Spleen (tissue), 11 donors: Measurements from ENCODE around the gene GAB2. TPM values are rescaled to one million over a fixed set of nuclear protein-coding genes. Genes with fewer than 3 reads are reported as not detected.
"Not testable (repeated sequence)": the region's sequence is repeated elsewhere in the genome, so short reads cannot be mapped to it uniquely, and the experiment has no call there.

ENCODE experiments used
- DNase-seq: peaks from one replicate; pipeline ENCODE4 v3.0.0-alpha.2; 2020
- H3K27ac ChIP-seq, 8 donors: fragments of 200-600 bp; sonication (generic) in 7 of 8; 1 replicate in 4 of 8; 2 replicates in 4 of 8; pipeline versions ENCODE4 v1.5.0 to v1.8.0; 2016 to 2021; ENCODE audit warnings: inconsistent platforms in 4 of 8, mild to moderate bottlenecking in 4 of 8, moderate library complexity in 1 of 8
- H3K27me3 ChIP-seq, 7 donors: fragments of 200-600 bp; sonication (generic) in 6 of 7; replicated peaks in 1 of 7; 1 replicate in 4 of 7; 2 replicates in 3 of 7; pipeline versions ENCODE4 v1.5.0 to v1.8.0; 2016 to 2021; ENCODE audit warnings: inconsistent platforms in 3 of 7, mild to moderate bottlenecking in 1 of 7
- H3K36me3 ChIP-seq, 6 donors: fragments of 200-600 bp; sonication (generic) in 5 of 6; 1 replicate in 4 of 6; 2 replicates in 2 of 6; pipeline versions ENCODE4 v1.5.0 to v1.8.0; 2016 to 2021; ENCODE audit warnings: inconsistent platforms in 2 of 6
- H3K4me1 ChIP-seq, 6 donors: fragments of 200-600 bp; sonication (generic) in 5 of 6; 1 replicate in 3 of 6; 2 replicates in 3 of 6; pipeline versions ENCODE4 v1.5.0 to v1.8.0; 2016 to 2021; ENCODE audit warnings: inconsistent platforms in 3 of 6
- H3K4me3 ChIP-seq, 8 donors: fragments of 200-600 bp; sonication (generic) in 7 of 8; 1 replicate in 4 of 8; 2 replicates in 4 of 8; pipeline versions ENCODE4 v1.5.0 to v1.8.0; 2016 to 2021; ENCODE audit warnings: inconsistent platforms in 4 of 8, mild to moderate bottlenecking in 4 of 8, moderate library complexity in 2 of 8
- H3K9me3 ChIP-seq, 8 donors: fragments of 200-600 bp; sonication (generic) in 7 of 8; 1 replicate in 4 of 8; 2 replicates in 4 of 8; pipeline versions ENCODE4 v1.5.0 to v1.8.0; 2016 to 2021; ENCODE audit warnings: inconsistent platforms in 4 of 8
- POLR2A ChIP-seq, 3 donors: fragments of 450-650 bp; IDR thresholded peaks; one replicate each; pipeline ENCODE4 v1.5.1; 2017; ENCODE audit warnings: antibody characterized with exemption in 3 of 3, mild to moderate bottlenecking in 1 of 3
- POLR2AphosphoS5 ChIP-seq, 3 donors: sonication (generic); formaldehyde crosslinking; IDR thresholded peaks; one replicate each; pipeline ENCODE4 v1.5.1; 2017; ENCODE audit warnings: antibody characterized with exemption in 3 of 3
- WGBS, 5 donors: extraction: QIAGEN DNeasy Blood & Tissue Kit in 3 of 5; methylation state at CpG; one replicate each; pipeline versions ENCODE4 v1.1.5 to v1.1.7; 2013 to 2018; 5-methylcytosine and 5-hydroxymethylcytosine counted together
- intact Hi-C: fragments of 100-400 bp; cut with DNase I; formaldehyde crosslinking; loops from one replicate; pipeline ENCODE4 v1.15.0; 2023; ENCODE audit warnings: low total_unique reads
- polyA plus RNA-seq, 3 donors: library from polyadenylated mRNA; stranded (reverse); fragments of 200-250 nt; gene quantifications; one replicate each; pipeline ENCODE4 v1.2.1, GENCODE V29; 2013
- total RNA-seq, 7 donors: library from RNA; depleted of rRNA in 3 of 7; stranded (reverse); fragments of >200 nt in 3 of 7; fragmentation: NEBNext Ultra II Directional in 4 of 7; extraction: Animal tissue kit (Norgen Biotek cat#: 25700) in 4 of 7; gene quantifications; one replicate each; pipeline versions ENCODE4 v1.1.0 to v1.2.1, GENCODE V29; 2016 to 2021
- TF ChIP-seq, protein P1 (sequence below), 11 experiments: fragments of 200-600 bp in 7 of 11; fragments of 450-650 bp in 4 of 11; sonication (generic) in 4 of 11; IDR thresholded peaks in 8 of 11; conservative IDR thresholded peaks in 3 of 11; 1 replicate in 7 of 11; 2 replicates in 4 of 11; pipeline versions ENCODE4 v1.4.0 to v1.8.0; 2016 to 2021; ENCODE audit warnings: antibody characterized with exemption in 11 of 11, inconsistent platforms in 4 of 11, mild to moderate bottlenecking in 1 of 11
- donor health status: healthy with polysubstance abuse.
- donor health status: DM: no; HTN: no; CAD: no; lungs with moderate emphysema.
- donor health status: DM: no; HTN: no; CAD: no.
- donor health status: Bipolar disorder and iron deficiency.
- donor health status: healthy.
- donor health status: DM: no; HTN: no; CAD: no.
- donor health status: DM: yes; HTN: yes; CAD: no.

GAB2 gene
- total and polyA plus RNA-seq, 10 donors, result 2.3 to 57.7 (median 47.0) TPM

DNA sequence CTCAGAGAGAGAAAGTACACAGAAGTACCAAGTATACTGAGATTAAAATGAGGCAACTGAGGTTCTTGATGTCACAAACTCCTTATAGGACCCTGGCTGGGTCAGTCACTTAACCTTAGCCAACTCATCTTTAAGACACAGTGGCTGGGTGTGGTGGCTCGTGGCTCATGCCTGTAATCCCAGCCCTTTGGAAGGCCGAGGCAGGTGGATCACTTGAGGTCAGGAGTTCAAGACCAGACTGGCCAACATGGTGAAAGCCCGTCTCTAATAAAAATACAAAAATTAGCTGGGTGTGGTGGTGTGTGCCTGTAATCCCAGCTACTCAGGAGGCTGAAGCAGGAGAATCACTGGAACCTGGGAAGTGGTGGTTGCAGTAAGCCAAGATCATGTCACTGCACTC is 61.9 kb downstream of the GAB2 start:
- H3K9me3 ChIP-seq, H3K4me3 ChIP-seq, H3K36me3 ChIP-seq, intact Hi-C loops, H3K27me3 ChIP-seq, DNase-seq, H3K27ac ChIP-seq: not testable (repeated sequence)
- peaks cover 13 to 59% (median 39%) of the 10 kb centered on the region in 6 donors for H3K4me1 ChIP-seq
- 88 to 94% (median 90%) methylated on average over 3 of the region's 3 CpGs for WGBS, 5 donors

- TF ChIP-seq POLR2A (IDR thresholded peaks at IDR 0.05) (no peak), POLR2AphosphoS5 (IDR thresholded peaks at IDR 0.05) (no peak)
- TF ChIP-seq, protein P1, sequence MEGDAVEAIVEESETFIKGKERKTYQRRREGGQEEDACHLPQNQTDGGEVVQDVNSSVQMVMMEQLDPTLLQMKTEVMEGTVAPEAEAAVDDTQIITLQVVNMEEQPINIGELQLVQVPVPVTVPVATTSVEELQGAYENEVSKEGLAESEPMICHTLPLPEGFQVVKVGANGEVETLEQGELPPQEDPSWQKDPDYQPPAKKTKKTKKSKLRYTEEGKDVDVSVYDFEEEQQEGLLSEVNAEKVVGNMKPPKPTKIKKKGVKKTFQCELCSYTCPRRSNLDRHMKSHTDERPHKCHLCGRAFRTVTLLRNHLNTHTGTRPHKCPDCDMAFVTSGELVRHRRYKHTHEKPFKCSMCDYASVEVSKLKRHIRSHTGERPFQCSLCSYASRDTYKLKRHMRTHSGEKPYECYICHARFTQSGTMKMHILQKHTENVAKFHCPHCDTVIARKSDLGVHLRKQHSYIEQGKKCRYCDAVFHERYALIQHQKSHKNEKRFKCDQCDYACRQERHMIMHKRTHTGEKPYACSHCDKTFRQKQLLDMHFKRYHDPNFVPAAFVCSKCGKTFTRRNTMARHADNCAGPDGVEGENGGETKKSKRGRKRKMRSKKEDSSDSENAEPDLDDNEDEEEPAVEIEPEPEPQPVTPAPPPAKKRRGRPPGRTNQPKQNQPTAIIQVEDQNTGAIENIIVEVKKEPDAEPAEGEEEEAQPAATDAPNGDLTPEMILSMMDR (IDR thresholded peaks at IDR 0.05 in 8 of 11, conservative IDR thresholded peaks at IDR 0.05 in 3 of 11), result no peak
- no peaks in the 10 kb centered on the region for H3K27me3 ChIP-seq
- no peaks in the 10 kb centered on the region for H3K36me3 ChIP-seq
- no peak overlapping the region for H3K4me3 ChIP-seq
- no peak for DNase-seq
- peaks cover 17 to 59% (median 43%) of the 10 kb centered on the region in 6 donors for H3K4me1 ChIP-seq
- WGBS, 5 donors, result 86 to 95% (median 88%) methylated on average over 6 of the region's 6 CpGs
- intact Hi-C loops, result no loop called here
- H3K27ac ChIP-seq, result peak overlapping the region in 3 of 8 donors; percentile 4 to 18 (median 6)
- no peaks in the 10 kb centered on the region for H3K9me3 ChIP-seq
These were observed 62.3 kb downstream of the GAB2 start for GRCh38 chr11:78355309-78355705.

DNA sequence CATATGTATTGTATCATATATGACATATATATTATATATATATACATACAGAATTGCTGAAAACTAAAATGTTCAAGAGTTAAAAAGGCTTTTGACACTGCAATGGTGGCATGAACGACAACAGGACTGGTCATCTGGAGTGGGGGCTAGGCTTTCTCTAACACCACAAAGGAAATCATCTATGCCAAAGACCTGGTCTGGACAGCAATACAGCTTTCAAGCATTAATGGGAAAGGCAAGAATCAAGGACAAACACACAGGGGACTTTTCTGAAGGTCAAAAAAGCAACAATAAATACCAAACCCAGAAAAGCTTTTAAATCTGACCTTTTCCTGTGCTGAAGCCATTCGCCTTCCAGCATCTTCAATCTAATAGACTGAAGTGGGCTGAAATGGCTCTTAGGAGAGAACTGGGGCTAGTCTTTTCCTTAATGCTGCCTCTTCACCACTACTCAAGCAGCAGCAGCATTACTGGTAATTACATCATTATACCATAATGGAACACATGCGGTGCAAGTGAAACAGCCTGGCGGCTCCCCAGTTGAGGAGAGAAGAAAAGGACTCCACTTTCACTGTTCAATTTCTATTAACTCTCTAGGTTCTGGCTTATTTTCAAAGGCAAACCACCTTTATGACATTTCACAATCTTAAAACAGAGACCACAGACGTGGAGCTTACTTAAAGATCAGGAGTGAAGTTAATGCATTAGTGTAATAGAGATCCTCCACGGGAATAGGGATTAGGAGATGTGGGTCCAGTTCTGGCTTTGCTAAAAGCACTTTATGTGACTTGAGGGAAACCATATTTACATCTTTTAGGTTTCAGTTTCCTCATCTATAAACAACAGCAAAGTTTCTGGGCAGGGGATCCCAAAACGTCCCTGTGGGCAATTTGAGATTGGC is 63.0 kb downstream of the GAB2 start:
- DNase-seq, result no peak
- TF ChIP-seq POLR2A (IDR thresholded peaks at IDR 0.05) (no peak), POLR2AphosphoS5 (IDR thresholded peaks at IDR 0.05) (no peak)
- TF ChIP-seq, protein P1 (IDR thresholded peaks at IDR 0.05 in 8 of 11, conservative IDR thresholded peaks at IDR 0.05 in 3 of 11), result no peak
- intact Hi-C loops, result no loop called here
- H3K4me3 ChIP-seq, result no peak overlapping the region
- H3K36me3 ChIP-seq, result no peaks in the 10 kb centered on the region
- H3K9me3 ChIP-seq, result no peaks in the 10 kb centered on the region
- peaks cover 19 to 59% (median 48%) of the 10 kb centered on the region in 6 donors for H3K4me1 ChIP-seq
- no peaks in the 10 kb centered on the region for H3K27me3 ChIP-seq
- H3K27ac ChIP-seq, result peak overlapping the region in 5 of 8 donors; percentile 4 to 25 (median 18)
- 42 to 66% (median 64%) methylated on average over 7 of the region's 7 CpGs for WGBS, 5 donors

DNA sequence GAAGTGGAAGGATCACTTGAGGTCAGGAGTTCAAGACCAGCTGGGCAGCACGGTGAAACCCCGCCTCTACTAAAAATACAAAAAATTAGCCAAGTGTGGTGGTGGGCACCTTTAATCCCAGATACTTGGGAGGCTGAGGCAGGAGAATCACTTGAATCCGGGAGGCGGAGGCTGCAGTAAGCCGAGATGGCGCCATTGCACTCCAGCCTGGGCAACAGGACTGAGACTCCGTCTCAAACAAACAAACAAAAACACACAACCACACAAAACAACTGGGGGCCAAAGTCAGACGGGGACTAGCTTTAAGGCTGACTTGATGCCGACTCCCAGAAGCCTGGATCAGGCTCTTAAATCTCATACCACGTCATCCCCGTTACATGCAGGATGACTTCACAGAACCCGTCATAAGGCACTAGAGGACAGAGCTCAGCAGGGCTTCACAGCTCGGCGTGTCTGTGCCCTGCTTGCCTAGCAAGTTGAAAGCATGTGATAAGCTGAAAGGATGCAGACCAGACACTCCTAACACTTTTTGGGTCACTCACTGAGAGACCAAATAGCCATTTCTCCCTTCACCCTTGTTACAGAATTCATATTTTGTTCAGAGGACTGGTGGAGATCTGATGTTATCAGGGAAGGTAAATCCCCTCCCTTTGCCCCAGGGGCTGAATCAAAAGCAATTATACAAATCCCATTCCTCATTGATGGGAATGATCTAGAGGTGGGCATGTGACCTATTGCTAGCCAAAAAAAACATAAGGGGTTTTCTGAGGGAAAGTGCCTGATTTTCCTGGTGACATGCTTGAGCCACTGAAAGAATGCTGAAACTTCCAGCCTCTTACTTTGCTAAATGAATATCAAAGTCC is 65.4 kb downstream of the GAB2 start:
- peak overlapping the region in 6 of 8 donors; percentile 27 to 92 (median 83) for H3K27ac ChIP-seq
- TF ChIP-seq, protein P1 (IDR thresholded peaks at IDR 0.05 in 8 of 11, conservative IDR thresholded peaks at IDR 0.05 in 3 of 11), result peak in 1 of 11 experiments; percentile 11
- TF ChIP-seq POLR2AphosphoS5 (IDR thresholded peaks at IDR 0.05), result no peak
- no peak overlapping the region for H3K4me3 ChIP-seq
- H3K9me3 ChIP-seq, result no peaks in the 10 kb centered on the region
- H3K36me3 ChIP-seq, result no peaks in the 10 kb centered on the region
- peaks cover 29 to 83% (median 63%) of the 10 kb centered on the region in 6 donors for H3K4me1 ChIP-seq
- intact Hi-C loops, result no loop called here
- WGBS, 5 donors, result 80 to 93% (median 91%) methylated on average over 14 of the region's 14 CpGs
- H3K27me3 ChIP-seq, result no peaks in the 10 kb centered on the region
- DNase-seq, result no peak
